ENCODE measurements around the gene ELMO1. TPM values are rescaled to one million over a fixed set of nuclear protein-coding genes. Genes with fewer than 3 reads are reported as not detected.

The ELMO1 gene
- polyA plus RNA-seq, 1 donor from 2014 or later = 86.5 TPM

Other genes starting within 250 kb of the ELMO1 start
- not detected for gene GPR141, start 234.9 kb upstream of the ELMO1 start, polyA plus RNA-seq

All from IgD-negative memory B cell (primary cell).